Measurements from ENCODE around the gene TRPM4. TPM values are rescaled to one million over a fixed set of nuclear protein-coding genes. Genes with fewer than 3 reads are reported as not detected.
"Not testable (repeated sequence)": the region's sequence is repeated elsewhere in the genome, so short reads cannot be mapped to it uniquely, and the experiment has no call there.

TRPM4 gene
- total RNA-seq, 1 donor from 2014 or later: 2.0 TPM

DNA sequence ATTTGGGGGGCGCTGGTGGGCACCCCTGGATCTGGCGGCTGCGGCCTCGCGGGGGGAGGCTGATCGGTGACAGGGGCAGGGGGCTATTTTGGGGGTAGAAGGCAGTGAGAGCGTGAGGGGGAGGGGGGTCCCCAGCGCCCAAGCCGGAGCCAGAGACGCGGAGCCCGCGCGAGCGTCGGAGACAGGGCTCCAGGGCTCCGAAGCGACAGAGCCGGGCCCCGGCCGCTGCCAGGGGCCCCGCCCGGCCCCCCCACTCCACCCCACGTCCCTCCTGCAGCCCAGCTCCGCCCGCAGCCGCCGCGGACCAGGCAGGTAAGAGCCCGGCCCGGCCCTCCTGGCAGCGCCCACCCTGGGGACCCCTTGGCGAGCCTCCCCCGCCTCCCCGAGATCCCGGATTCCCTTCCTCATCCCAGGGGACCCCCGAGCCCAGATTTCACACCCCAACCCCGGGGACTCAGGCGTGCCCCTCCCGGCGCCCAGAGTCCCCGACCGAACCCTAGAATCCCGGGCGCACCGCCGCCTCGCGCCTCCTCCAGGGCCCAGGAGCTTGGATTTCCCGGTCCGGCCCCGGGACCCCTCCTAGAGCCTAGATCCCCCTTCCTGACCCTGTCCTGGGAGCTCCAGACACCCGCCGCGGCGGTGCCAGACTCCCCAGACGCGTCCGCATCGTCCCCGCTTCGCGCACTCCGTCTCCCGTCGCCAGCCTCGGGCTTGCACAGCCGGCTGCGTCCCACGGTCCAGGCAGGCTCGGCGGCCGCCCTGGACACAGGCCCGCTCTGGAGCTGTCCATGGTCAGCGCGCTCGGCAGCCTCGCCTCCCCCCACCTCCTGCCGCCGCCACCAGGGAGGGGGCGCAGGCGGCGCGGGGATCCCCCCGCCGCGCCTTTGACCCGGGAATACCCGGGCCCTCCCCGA, 37.9 kb upstream of the TRPM4 start, which contains the start of gene PPFIA3:
Gene PPFIA3, plus strand, starts transcription at position 134 of the 914 bp plus-strand sequence. CDS start 8,330 bp downstream, outside the sequence.
- no peak for DNase-seq (ENCODE audit: low spot score)
- Mint-ChIP-seq H3K4me1 (ENCODE audit: low read depth) (peaks cover 32% of the 10 kb centered on the region), H3K27me3 (ENCODE audit: insufficient read depth) (peaks cover 17% of the 10 kb centered on the region), H3K9me3 (no peaks in the 10 kb centered on the region), H3K27ac (peak within 1 kb of the TSS; percentile 85), H3K4me3 (peak within 1 kb of the TSS; percentile 87), H3K36me3 (ENCODE audit: low read depth) (no peaks in the 10 kb centered on the region)
- intact Hi-C loops (cut with micrococcal nuclease): loop anchor here (1.0 to 10.0 kb wide), 9 partner anchors 9 to 485 kb away; partner anchors contain the start of genes DBP, GYS1, PPP1R15A and PRR12

DNA sequence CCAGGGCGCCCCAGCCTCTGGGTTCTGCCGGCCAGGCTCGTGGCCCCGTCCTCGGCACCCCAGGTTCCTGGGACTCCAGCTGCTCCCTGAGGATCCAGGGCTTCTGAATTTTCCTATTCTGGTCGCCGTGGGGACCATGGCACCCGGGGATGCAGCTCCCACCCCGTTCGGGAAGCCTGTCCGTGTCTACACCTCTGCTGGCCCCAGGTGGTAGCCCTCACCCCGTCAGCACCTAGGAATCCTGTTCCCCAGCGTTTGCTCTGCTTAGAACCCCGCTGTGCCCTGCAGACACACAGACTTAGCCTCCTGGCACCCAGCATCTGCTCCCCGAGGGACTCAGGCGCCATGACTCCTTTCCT, 37.3 kb upstream of the TRPM4 start:
- Mint-ChIP-seq H3K9me3 (no peaks in the 10 kb centered on the region), H3K36me3 (ENCODE audit: low read depth) (no peaks in the 10 kb centered on the region), H3K4me3 (peak overlapping the region; percentile 87), H3K27me3 (ENCODE audit: insufficient read depth) (peaks cover 17% of the 10 kb centered on the region), H3K27ac (no peak overlapping the region), H3K4me1 (ENCODE audit: low read depth) (peaks cover 32% of the 10 kb centered on the region)
- no peak for DNase-seq (ENCODE audit: low spot score)
- intact Hi-C loops (cut with micrococcal nuclease): no loop called here

DNA sequence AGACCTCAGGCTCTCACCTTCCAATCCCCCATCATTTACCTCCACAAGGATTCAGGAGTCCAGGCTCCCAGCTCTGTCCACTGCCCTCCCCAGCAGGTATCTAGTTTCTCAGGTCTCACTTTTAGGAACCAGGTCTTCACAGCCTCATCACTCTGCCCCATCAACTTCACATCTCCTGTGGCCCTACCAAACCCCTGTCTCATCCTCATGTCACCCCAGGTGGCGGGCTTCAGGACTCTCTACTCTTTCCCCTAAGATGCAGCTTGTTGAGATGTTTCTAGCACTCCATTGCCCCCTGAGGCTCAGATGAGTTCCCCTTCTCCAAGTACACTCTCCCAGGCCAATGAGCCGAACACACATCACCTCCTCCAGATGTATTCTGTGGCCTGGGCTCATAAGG, 36.7 kb upstream of the TRPM4 start:
- intact Hi-C loops (cut with micrococcal nuclease): no loop called here
- Mint-ChIP-seq H3K27me3 (ENCODE audit: insufficient read depth) (peaks cover 20% of the 10 kb centered on the region), H3K9me3 (no peaks in the 10 kb centered on the region), H3K27ac (peak overlapping the region; percentile 53), H3K4me1 (ENCODE audit: low read depth) (peaks cover 32% of the 10 kb centered on the region), H3K36me3 (ENCODE audit: low read depth) (no peaks in the 10 kb centered on the region), H3K4me3 (peak overlapping the region; percentile 87)
- DNase-seq (ENCODE audit: low spot score): no peak

DNA sequence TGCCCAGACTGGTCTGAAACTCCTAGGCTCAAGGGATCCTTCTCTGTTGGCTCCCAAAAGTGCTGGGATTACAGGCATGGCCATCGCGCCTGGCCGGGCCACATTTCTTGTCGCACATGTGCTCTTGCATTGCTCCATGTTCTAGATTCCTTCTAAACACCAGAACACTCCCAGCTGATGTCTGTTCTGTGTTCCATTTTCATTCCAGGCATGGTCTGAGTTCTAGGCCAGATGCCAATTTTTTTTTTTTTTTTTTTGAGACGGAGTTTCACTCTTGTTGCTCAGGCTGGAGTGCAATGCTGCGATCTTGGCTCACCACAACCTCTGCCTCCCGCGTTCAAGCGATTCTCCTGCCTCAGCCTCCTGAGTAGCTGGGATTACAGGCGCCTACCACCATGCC, 35.8 kb upstream of the TRPM4 start:
- DNase-seq (ENCODE audit: low spot score); H3K27ac Mint-ChIP-seq; H3K36me3 Mint-ChIP-seq (ENCODE audit: low read depth); H3K4me3 Mint-ChIP-seq; H3K9me3 Mint-ChIP-seq; intact Hi-C loops (cut with micrococcal nuclease): not testable (repeated sequence)
- H3K27me3 Mint-ChIP-seq (ENCODE audit: insufficient read depth): peaks cover 20% of the 10 kb centered on the region
- peaks cover 27% of the 10 kb centered on the region for H3K4me1 Mint-ChIP-seq (ENCODE audit: low read depth)

DNA sequence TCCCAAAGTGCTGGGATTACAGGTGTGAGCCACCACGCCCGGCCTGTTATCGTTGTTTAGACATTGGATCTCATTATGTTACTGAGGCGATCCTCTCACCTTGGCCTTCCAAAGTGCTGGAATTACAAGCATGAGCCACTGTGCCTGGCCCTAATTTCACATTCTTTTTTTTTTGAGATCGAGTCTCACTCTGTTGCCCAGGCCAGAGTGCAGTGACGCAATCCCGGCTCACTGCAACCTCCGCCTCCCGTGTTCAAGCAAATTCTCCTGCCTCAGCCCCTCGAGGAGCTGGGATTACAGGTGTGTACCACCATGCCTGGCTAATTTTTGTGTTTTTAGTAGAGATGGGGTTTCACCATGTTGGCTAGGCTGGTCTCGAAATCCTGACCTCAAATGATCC, 34.3 kb upstream of the TRPM4 start:
- H3K27ac Mint-ChIP-seq; DNase-seq (ENCODE audit: low spot score); intact Hi-C loops (cut with micrococcal nuclease); H3K9me3 Mint-ChIP-seq; H3K36me3 Mint-ChIP-seq (ENCODE audit: low read depth); H3K4me3 Mint-ChIP-seq: not testable (repeated sequence)
- H3K4me1 Mint-ChIP-seq (ENCODE audit: low read depth): peaks cover 19% of the 10 kb centered on the region
- H3K27me3 Mint-ChIP-seq (ENCODE audit: insufficient read depth): peaks cover 20% of the 10 kb centered on the region

DNA sequence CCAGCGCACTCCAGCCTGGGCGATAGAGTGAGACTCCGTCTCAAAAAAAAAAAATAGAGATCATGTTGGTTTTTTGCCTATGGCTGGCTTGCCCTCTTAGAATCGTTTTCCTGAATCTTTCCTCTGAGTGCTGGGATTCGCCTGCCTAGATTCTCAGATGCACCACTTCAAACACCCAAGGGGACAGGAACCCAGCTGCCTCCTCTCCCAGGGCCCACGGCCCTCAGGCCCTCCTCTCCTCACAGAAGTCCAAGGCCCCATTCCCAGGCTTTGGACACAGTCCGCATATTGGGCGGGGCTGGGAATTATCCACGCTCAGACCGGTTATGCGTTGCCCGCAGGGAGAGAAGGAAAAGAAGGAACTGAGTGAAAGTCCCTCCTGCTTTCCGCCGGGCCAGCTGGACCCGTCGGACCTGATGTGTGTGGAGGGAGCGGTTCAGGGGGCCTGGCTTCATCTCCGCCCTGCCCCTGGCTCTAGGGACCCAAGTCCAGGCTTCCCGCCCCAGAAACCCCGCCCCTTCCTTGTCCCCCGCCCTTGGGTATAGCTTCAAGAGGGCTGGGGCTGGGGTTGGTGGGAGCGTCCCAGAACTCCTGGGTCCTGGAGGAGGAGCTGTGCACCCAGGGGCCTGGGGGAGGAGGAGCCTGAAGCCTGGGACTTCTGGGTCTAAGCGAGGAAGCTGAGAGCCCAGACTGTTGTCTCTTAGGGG, 32.4 kb upstream of the TRPM4 start:
- no peak overlapping the region for H3K27ac Mint-ChIP-seq
- no peak overlapping the region for H3K4me3 Mint-ChIP-seq
- H3K36me3 Mint-ChIP-seq (ENCODE audit: low read depth): peaks cover 2% of the 10 kb centered on the region

DNA sequence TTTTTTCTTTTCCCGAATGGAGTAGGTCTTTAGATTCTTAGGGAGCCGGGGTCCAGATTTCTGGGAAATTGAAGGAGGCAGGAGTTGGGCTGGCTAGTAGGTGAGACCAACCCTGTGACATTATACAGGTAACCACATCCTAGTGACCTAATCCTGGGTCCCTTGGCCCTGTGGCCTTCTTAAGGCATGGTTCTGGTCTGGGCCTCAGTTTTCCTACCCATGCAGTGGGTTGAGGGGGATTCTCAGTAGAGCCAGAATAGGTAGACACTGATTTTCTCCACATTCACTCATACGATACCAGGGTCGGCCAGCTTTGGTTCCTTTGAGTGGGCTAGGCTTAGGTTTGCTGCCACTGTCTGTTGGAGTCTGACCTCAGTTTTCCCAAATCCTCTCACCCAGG, 31.0 kb upstream of the TRPM4 start:
- peaks cover 2% of the 10 kb centered on the region for H3K36me3 Mint-ChIP-seq (ENCODE audit: low read depth)
- H3K9me3 Mint-ChIP-seq: no peaks in the 10 kb centered on the region
- no peak overlapping the region for H3K27ac Mint-ChIP-seq
- DNase-seq (ENCODE audit: low spot score): no peak
- intact Hi-C loops (cut with micrococcal nuclease): loop anchor here (5.0 kb wide), 1 partner anchor 224 kb away; the partner anchor contains the start of gene NUCB1
- peaks cover 11% of the 10 kb centered on the region for H3K27me3 Mint-ChIP-seq (ENCODE audit: insufficient read depth)
- peaks cover 17% of the 10 kb centered on the region for H3K4me1 Mint-ChIP-seq (ENCODE audit: low read depth)
- no peak overlapping the region for H3K4me3 Mint-ChIP-seq

More for the DNA sequence above, 32.4 kb upstream of the TRPM4 start:
- no peak for DNase-seq (ENCODE audit: low spot score)
- peaks cover 20% of the 10 kb centered on the region for H3K27me3 Mint-ChIP-seq (ENCODE audit: insufficient read depth)
- no peaks in the 10 kb centered on the region for H3K9me3 Mint-ChIP-seq
- intact Hi-C loops (cut with micrococcal nuclease): loop anchor here (5.0 kb wide), 1 partner anchor 223 kb away; the partner anchor contains the start of gene NUCB1
- H3K4me1 Mint-ChIP-seq (ENCODE audit: low read depth): peaks cover 24% of the 10 kb centered on the region

DNA sequence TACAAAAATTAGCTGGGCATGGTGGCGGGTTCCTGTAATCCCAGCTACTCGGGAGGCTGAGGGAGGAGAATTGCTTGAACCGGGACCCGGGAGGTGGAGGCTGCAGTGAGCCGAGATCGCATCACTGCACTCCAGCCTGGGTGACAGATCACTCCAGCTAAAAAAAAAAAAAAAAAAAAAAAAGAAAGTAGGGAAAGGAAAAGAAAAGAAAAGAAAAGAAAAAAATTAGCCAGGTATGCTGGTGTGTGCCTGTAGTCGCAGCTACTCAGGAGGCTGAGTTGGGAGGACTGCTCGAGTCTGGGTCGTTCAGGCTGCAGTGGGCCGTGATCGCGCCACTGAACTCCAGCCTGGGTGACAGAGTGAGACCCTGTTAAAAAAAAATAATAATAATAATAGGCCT, 30.4 kb upstream of the TRPM4 start:
- Mint-ChIP-seq H3K27me3 (ENCODE audit: insufficient read depth) (peaks cover 11% of the 10 kb centered on the region), H3K4me1 (ENCODE audit: low read depth) (peaks cover 17% of the 10 kb centered on the region)
- intact Hi-C loops (cut with micrococcal nuclease): loop anchor here (5.0 kb wide), 1 partner anchor 225 kb away; the partner anchor contains the start of gene NUCB1
- H3K4me3 Mint-ChIP-seq; H3K27ac Mint-ChIP-seq; H3K36me3 Mint-ChIP-seq (ENCODE audit: low read depth); DNase-seq (ENCODE audit: low spot score); H3K9me3 Mint-ChIP-seq: not testable (repeated sequence)

DNA sequence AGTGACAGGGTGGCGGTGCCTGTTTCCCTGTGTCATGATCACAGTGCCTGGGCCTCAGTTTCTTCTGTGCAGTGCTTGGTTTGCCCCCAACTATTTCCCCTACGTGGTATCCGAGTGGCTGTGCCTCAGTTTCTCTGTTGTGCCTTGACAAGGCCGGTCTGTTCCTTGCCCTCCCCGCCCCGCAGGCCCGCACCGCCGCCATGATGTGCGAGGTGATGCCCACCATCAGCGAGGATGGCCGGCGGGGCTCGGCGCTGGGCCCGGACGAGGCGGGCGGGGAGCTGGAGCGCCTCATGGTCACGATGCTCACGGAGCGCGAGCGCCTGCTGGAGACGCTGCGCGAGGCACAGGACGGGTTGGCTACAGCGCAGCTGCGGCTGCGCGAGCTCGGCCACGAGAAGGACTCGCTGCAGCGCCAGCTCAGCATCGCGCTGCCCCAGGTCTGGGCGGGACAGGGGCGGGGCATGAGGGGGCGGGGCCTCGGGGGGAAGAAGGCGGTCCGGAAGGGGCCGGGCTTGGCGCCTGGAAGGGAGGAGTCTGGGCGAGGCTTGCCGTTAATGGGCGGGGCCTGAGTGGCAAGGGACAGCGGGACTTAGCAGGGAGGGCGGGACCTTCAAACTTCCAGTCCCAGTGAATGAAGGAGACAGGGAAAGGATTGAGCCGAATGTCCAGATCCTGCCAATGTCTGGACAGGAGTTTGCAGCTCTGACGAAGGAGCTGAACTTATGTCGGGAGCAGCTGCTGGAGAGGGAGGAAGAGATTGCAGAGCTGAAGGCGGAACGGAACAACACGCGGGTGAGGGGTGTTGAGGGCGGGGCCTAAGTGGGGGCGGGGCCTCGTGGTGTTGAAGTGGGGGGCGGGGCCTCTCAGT, 29.7 kb upstream of the TRPM4 start:
- peak overlapping the region; percentile 88 for H3K4me3 Mint-ChIP-seq
- intact Hi-C loops (cut with micrococcal nuclease): loop anchor here (1.0 to 5.0 kb wide), 7 partner anchors 9 to 256 kb away; partner anchors contain the start of genes C19orf73, GYS1, LIN7B and NUCB1
- H3K4me1 Mint-ChIP-seq (ENCODE audit: low read depth): peaks cover 17% of the 10 kb centered on the region
- peaks cover 2% of the 10 kb centered on the region for H3K36me3 Mint-ChIP-seq (ENCODE audit: low read depth)
- peak overlapping the region; percentile 81 for H3K27ac Mint-ChIP-seq
- H3K27me3 Mint-ChIP-seq (ENCODE audit: insufficient read depth): peaks cover 6% of the 10 kb centered on the region
- DNase-seq (ENCODE audit: low spot score): peak; percentile 91
- H3K9me3 Mint-ChIP-seq: no peaks in the 10 kb centered on the region

DNA sequence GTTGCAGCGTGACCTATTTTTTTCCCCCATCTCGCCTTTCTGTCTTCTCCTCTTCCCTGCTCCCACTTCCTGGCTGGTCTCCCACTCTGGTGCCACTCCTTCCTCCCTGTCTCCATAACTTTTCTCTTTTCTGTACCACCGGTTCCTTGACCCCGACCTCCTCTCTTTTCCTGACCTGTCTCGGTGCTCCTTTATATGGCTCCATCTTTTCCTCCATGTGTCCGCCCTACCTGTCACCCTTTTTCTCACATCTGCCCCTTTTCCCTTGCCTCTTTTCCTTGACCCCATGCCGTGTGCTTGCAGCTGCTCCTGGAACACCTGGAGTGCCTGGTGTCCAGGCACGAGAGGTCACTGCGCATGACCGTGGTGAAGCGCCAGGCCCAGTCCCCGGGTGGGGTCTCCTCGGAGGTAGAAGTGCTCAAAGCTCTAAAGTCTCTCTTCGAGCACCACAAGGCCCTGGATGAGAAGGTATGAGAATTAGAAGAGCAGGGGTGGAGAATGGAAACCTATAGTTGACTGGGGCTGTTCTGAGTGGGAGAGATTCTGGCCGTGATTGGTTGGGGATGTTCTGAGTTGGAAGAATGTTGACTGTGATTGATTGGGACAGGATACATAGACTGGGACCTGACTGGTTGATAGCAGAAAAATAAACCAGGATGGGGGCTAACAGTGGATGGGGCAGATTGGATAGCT, 28.9 kb upstream of the TRPM4 start:
- intact Hi-C loops (cut with micrococcal nuclease): loop anchor here (1.0 to 5.0 kb wide), 7 partner anchors 9 to 256 kb away; partner anchors contain the start of genes C19orf73, GYS1, LIN7B and NUCB1
- peak overlapping the region; percentile 40 for H3K27ac Mint-ChIP-seq
- peaks cover 21% of the 10 kb centered on the region for H3K4me1 Mint-ChIP-seq (ENCODE audit: low read depth)

DNA sequence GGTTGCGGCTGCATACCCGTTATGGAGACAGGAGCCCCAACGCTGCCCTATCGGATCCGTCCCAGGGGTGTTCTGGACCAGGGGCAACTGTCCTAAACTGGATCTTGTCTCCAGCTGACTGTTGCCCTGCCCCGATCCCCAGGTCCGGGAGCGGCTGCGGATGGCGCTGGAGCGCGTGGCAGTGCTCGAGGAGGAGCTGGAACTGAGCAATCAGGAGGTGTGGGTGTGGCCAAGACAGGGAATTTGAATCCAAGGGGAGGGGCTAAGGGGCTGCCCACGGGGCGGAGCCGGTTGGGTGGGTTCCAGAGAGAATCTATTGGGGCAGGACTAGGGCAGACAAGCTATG, 28.4 kb upstream of the TRPM4 start:
- no peak overlapping the region for H3K4me3 Mint-ChIP-seq
- no peak overlapping the region for H3K27ac Mint-ChIP-seq
- H3K27me3 Mint-ChIP-seq (ENCODE audit: insufficient read depth): peaks cover 5% of the 10 kb centered on the region
- H3K36me3 Mint-ChIP-seq (ENCODE audit: low read depth): peaks cover 2% of the 10 kb centered on the region
- peaks cover 24% of the 10 kb centered on the region for H3K4me1 Mint-ChIP-seq (ENCODE audit: low read depth)
- no peaks in the 10 kb centered on the region for H3K9me3 Mint-ChIP-seq
- DNase-seq (ENCODE audit: low spot score): no peak
- intact Hi-C loops (cut with micrococcal nuclease): loop anchor here (5.0 kb wide), 1 partner anchor 227 kb away; the partner anchor contains the start of gene NUCB1

More for the DNA sequence above, 28.9 kb upstream of the TRPM4 start:
- H3K4me3 Mint-ChIP-seq: peak overlapping the region; percentile 88
- peaks cover 2% of the 10 kb centered on the region for H3K36me3 Mint-ChIP-seq (ENCODE audit: low read depth)
- H3K9me3 Mint-ChIP-seq: no peaks in the 10 kb centered on the region
- DNase-seq (ENCODE audit: low spot score): no peak
- H3K27me3 Mint-ChIP-seq (ENCODE audit: insufficient read depth): peaks cover 6% of the 10 kb centered on the region

Measured in activated T-helper 1 cell treated with anti-CD3 and anti-CD28 coated beads, Interleukin-12 subunit alpha, Interleukin-12 subunit beta, Interleukin-2, Interleukin-4 antibody, amounts not matched to agents 30 ng/mL and 10 ng/mL and 1 ng/mL, durations not matched to agents 14 hours and 24 hours and 36 hours (primary cell).